BLaER1 (cell line): ENCODE data around the gene IER5.

ENCODE experiments used
- H3K27ac ChIP-seq: shearing (Covaris generic); formaldehyde crosslinking; 2 replicates; pipeline ENCODE4 v1.8.1; 2022
- H3K27me3 ChIP-seq: shearing (Covaris generic); formaldehyde crosslinking; 2 replicates; pipeline ENCODE4 v1.8.1; 2022
- H3K36me3 ChIP-seq: shearing (Covaris generic); formaldehyde crosslinking; 2 replicates; pipeline ENCODE4 v1.8.1; 2022
- H3K4me1 ChIP-seq: shearing (Covaris generic); formaldehyde crosslinking; 2 replicates; pipeline ENCODE4 v1.8.1; 2022
- H3K4me2 ChIP-seq: shearing (Covaris generic); formaldehyde crosslinking; 2 replicates; pipeline ENCODE4 v1.8.1; 2022
- H3K4me3 ChIP-seq: shearing (Covaris generic); formaldehyde crosslinking; 2 replicates; pipeline ENCODE4 v1.8.1; 2022
- H3K9ac ChIP-seq: shearing (Covaris generic); formaldehyde crosslinking; 2 replicates; pipeline ENCODE4 v1.8.1; 2022
- H3K9me3 ChIP-seq: shearing (Covaris generic); formaldehyde crosslinking; 2 replicates; pipeline ENCODE4 v1.8.1; 2022
- H4K20me1 ChIP-seq: shearing (Covaris generic); formaldehyde crosslinking; 2 replicates; pipeline ENCODE4 v1.8.1; 2022
- Cebpa-rat ChIP-seq: shearing (Covaris generic); IDR thresholded peaks from 2 replicates; pipeline ENCODE4 v1.8.1; 2022

IER5 gene

DNA sequence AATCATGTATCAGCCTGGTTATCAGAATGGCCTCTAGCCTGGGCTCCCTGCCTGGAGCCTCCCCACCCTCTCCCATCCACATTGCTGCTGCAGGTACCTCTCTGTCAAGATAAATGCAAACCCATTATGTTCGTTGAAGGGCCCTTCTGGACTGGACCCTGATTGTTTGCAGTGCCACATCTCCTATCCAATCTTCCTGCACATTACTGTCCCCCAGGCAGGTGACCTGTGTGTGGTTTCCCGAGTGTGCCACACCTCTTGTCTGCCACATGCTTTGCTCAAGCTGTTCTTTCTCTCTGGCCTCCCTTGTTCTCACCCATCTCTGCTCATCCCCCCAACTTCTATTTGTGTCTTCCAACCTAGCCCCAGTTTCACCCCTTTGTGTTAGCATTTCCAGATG, 32.4 kb downstream of the IER5 start:
- H3K27ac ChIP-seq: no peak overlapping the region
- H3K4me2 ChIP-seq: no peak overlapping the region
- no peak overlapping the region for H3K9ac ChIP-seq
- no peak for TF ChIP-seq Cebpa-rat
- no peaks in the 10 kb centered on the region for H3K9me3 ChIP-seq
- no peaks in the 10 kb centered on the region for H4K20me1 ChIP-seq
- H3K4me1 ChIP-seq: peaks cover 19% of the 10 kb centered on the region
- no peaks in the 10 kb centered on the region for H3K27me3 ChIP-seq
- H3K4me3 ChIP-seq: no peak overlapping the region
- no peaks in the 10 kb centered on the region for H3K36me3 ChIP-seq

DNA sequence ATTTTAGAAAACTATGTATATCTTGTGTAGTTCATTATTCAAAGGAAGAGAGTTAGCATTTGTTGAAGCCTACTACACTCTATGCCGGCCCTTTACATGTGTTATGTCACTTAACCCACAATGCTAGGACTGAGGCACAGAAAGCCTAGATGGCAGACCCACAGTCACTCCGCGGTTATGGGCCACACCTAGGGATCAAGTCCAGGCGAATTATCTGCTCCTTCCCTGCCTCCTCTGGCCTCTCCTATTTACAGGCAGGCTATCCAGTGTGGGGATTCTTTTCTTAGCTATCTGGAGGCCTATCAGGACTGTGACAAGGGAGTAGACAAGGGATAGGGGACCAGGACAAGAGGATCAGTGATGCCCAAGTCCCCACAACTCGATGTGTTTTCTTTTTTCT, 33.0 kb downstream of the IER5 start:
- no peak overlapping the region for H3K27ac ChIP-seq
- no peak overlapping the region for H3K4me2 ChIP-seq
- no peaks in the 10 kb centered on the region for H3K9me3 ChIP-seq
- no peak for TF ChIP-seq Cebpa-rat
- peaks cover 19% of the 10 kb centered on the region for H3K4me1 ChIP-seq
- no peaks in the 10 kb centered on the region for H3K36me3 ChIP-seq
- no peaks in the 10 kb centered on the region for H4K20me1 ChIP-seq
- H3K27me3 ChIP-seq: no peaks in the 10 kb centered on the region
- H3K4me3 ChIP-seq: no peak overlapping the region
- no peak overlapping the region for H3K9ac ChIP-seq

DNA sequence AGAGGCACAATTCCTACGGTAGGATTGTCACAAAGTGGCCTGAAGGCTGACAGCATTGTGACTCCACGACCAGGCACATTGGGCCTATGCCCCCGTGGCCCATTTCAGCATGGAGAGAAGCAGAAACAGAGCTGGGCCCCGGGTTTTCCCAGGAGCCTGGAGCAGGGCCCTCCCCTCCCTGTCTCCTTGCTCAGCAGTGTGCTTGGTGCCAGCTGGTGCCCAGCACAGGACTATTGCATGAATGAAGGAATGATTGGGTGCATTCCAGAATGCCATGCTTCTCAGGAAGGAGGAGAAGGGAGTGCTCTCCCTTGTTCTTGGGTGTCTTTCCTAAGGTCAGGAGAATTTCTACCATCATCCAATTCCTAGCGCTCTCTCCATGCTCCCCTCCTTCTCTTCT, 33.7 kb downstream of the IER5 start:
- H3K9ac ChIP-seq: no peak overlapping the region
- H3K4me3 ChIP-seq: no peak overlapping the region
- H3K4me1 ChIP-seq: peaks cover 26% of the 10 kb centered on the region
- no peak overlapping the region for H3K27ac ChIP-seq
- TF ChIP-seq Cebpa-rat: no peak
- H4K20me1 ChIP-seq: no peaks in the 10 kb centered on the region
- no peaks in the 10 kb centered on the region for H3K9me3 ChIP-seq
- H3K4me2 ChIP-seq: no peak overlapping the region
- no peaks in the 10 kb centered on the region for H3K27me3 ChIP-seq
- H3K36me3 ChIP-seq: no peaks in the 10 kb centered on the region

DNA sequence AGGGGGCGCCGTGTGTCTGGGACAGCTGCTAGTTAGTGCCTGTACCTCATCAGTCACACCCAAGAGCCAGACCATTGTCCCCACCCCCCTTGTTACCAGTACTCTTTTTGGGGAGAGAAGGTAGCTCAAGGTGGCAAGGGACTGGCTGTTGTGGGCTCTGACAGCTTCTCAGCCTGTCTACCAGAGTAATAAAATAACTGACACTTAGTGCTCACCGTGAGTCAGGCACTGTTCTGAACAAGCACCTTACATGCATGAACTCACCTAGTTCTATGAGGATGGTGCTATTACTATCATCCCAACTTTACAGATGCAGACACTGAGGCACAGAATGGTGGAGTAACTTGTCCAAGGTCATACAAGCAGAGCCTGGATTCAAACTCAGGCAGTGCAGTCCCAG, 34.7 kb downstream of the IER5 start:
- no peaks in the 10 kb centered on the region for H3K9me3 ChIP-seq
- H3K27me3 ChIP-seq: no peaks in the 10 kb centered on the region
- TF ChIP-seq Cebpa-rat: no peak
- H3K4me3 ChIP-seq: no peak overlapping the region
- no peak overlapping the region for H3K9ac ChIP-seq
- H3K27ac ChIP-seq: no peak overlapping the region
- H3K4me1 ChIP-seq: peaks cover 36% of the 10 kb centered on the region
- no peaks in the 10 kb centered on the region for H4K20me1 ChIP-seq
- no peaks in the 10 kb centered on the region for H3K36me3 ChIP-seq
- H3K4me2 ChIP-seq: no peak overlapping the region

- Histone ChIP-seq H3K4me2 (0 out of 2 replicates have a peak overlapping the region, but pooled peaks have one; percentile 22), H3K4me1 (peaks cover 47% of the 10 kb centered on the region), H3K27ac (no peak overlapping the region), H3K9me3 (no peaks in the 10 kb centered on the region), H3K9ac (no peak overlapping the region), H3K27me3 (no peaks in the 10 kb centered on the region), H4K20me1 (no peaks in the 10 kb centered on the region), H3K36me3 (no peaks in the 10 kb centered on the region), H3K4me3 (no peak overlapping the region)
- TF ChIP-seq Cebpa-rat: no peak
Measured at GRCh38 chr1:181124291-181124751, 35.8 kb downstream of the IER5 start.

DNA sequence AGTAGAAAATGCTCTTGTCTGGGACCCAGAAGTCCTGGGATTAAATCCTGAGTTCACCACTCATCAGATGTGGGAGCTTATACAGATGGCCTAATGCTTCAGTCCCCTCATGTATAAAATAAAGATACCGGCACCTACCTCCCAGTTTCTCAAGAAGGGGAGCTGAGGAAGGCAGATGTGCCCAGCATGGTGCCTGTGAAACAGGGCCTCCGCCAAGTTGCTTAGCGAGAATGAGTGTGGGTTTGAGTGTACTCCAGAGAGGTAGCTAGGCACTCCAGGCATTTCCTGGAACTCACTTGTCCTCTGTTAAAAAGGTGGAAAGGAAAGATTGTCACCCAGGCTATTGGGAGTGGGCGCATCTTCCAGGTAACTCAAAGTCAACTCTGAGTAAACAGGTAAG, 37.8 kb downstream of the IER5 start:
- H3K4me2 ChIP-seq: no peak overlapping the region
- no peak overlapping the region for H3K27ac ChIP-seq
- no peak overlapping the region for H3K9ac ChIP-seq
- no peaks in the 10 kb centered on the region for H4K20me1 ChIP-seq
- H3K9me3 ChIP-seq: no peaks in the 10 kb centered on the region
- TF ChIP-seq Cebpa-rat: no peak
- no peaks in the 10 kb centered on the region for H3K36me3 ChIP-seq
- H3K4me1 ChIP-seq: peaks cover 67% of the 10 kb centered on the region
- no peaks in the 10 kb centered on the region for H3K27me3 ChIP-seq
- H3K4me3 ChIP-seq: no peak overlapping the region

DNA sequence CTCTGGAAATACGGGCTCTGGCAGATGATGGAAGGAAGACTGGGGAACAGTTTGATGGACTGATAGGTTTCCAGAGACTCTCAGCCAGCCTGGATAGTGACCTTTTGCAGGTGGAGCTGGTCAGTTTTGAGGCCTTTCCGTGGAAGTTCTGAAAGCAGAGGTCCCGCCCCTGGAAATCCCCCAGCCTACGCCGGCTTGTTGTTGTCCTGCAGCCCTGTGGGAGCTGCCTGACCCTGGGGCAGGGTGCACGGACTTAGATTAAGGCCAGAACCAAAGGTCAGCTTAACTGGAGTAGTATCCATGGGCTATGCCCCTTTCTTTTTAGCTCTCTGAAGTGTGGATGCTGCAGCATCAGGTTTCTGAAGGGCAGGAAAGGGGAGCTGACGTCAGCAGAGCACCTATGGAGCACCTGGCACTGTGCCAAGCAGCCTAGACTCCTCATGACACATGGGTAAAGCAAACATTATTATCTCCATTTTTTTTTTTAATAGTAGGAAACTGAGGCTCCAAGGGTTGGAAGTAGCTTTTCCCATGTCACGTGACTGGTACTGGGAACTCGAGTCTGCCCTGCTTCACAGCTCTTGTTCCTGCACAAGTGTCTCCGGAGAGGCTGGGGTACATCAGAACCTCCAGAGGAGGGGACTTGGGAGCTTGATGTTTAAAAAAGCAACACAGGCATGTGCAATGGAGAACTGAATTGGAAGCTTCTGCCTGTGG, 38.5 kb downstream of the IER5 start:
- no peak overlapping the region for H3K4me3 ChIP-seq
- no peaks in the 10 kb centered on the region for H4K20me1 ChIP-seq
- H3K4me2 ChIP-seq: no peak overlapping the region
- H3K9ac ChIP-seq: no peak overlapping the region
- no peaks in the 10 kb centered on the region for H3K36me3 ChIP-seq
- no peak for TF ChIP-seq Cebpa-rat
- peaks cover 74% of the 10 kb centered on the region for H3K4me1 ChIP-seq
- H3K27me3 ChIP-seq: no peaks in the 10 kb centered on the region
- no peak overlapping the region for H3K27ac ChIP-seq
- H3K9me3 ChIP-seq: no peaks in the 10 kb centered on the region

DNA sequence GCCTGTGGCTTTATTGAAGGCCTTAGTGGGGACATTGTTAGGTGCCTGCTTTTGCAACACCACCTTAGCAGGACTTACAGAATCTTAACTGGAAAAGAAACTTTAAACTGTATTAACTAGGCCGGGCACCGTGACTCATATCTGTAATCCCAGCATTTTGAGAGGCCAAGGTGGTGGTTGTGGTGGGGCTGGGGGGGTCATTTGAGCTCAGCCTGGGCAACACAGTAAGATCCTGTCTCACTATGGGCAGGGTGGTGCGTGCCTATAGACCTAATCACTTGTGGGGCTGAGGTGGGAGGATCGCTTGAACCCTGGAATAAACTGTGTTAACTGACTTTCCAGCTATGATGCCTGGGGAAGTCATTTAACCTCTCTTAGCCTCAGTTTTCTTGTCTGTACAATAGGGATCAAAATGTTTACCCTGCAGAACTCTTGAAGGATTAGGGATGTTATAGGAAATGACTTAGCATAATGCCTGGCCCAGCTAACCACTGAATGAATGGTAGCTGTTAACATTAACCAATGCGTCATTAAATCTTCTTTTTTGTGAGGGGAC, 39.5 kb downstream of the IER5 start:
- peak overlapping the region; percentile 93 for H3K27ac ChIP-seq
- peaks cover 84% of the 10 kb centered on the region for H3K4me1 ChIP-seq
- no peaks in the 10 kb centered on the region for H3K27me3 ChIP-seq
- no peaks in the 10 kb centered on the region for H4K20me1 ChIP-seq
- peak overlapping the region; percentile 22; the same call in 1 of the 2 replicates for H3K4me3 ChIP-seq
- H3K36me3 ChIP-seq: no peaks in the 10 kb centered on the region
- no peak for TF ChIP-seq Cebpa-rat
- H3K9me3 ChIP-seq: no peaks in the 10 kb centered on the region
- peak overlapping the region; percentile 92 for H3K4me2 ChIP-seq
- H3K9ac ChIP-seq: peak overlapping the region; percentile 82

DNA sequence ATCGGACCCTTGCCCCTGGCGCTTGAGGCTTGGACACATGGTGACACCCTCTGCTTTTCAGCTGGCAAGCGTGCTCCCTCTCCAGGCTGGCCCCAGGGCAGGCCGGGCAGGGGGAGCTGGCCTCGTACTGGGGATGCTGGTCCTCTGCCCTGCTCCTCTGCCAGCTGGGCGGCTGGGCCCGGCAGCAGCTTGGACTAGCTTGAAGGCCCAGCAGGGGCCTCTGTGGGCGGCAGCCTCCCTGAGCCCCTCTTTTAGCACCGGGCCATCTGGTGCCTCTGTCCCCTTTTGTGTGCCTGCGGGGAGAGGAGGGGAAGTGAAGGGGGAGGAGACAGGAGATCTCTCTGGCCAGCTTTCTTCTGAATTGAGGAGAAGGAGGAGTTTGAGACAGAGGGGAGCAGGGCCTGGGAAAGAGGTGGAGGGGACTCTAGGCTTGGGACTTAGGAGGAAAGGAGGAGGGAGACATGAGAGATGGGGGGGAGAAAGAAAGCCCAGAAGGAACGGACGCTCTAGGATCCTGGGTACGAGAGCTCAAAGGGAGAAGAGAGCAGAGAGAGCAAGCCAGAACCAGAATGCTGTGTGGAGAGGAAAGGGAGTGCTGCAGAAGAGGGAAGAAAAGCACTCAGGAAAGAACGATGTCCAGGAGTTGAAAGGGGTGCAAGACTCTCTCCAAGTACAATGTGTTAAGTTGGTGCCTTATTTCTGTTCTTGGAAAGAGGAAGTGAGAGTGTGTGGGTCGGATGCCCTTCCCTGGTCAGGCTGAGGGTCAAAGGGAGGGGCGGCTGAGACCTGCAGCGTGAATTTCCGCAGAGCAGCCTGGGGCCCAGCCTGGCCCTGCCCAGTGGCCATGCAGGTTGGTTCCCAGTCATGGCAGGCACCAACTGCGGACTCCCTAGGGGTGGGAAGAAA, 40.3 kb downstream of the IER5 start:
- peak overlapping the region; percentile 92 for H3K4me2 ChIP-seq
- H3K9ac ChIP-seq: peak overlapping the region; percentile 82
- H3K36me3 ChIP-seq: no peaks in the 10 kb centered on the region
- no peaks in the 10 kb centered on the region for H3K27me3 ChIP-seq
- peak overlapping the region; percentile 93 for H3K27ac ChIP-seq
- no peak for TF ChIP-seq Cebpa-rat
- H3K4me1 ChIP-seq: peaks cover 85% of the 10 kb centered on the region
- H3K4me3 ChIP-seq: peak overlapping the region; percentile 22
- no peaks in the 10 kb centered on the region for H3K9me3 ChIP-seq
- H4K20me1 ChIP-seq: no peaks in the 10 kb centered on the region
